Measurements from ENCODE around the gene PITPNM3.

DNA sequence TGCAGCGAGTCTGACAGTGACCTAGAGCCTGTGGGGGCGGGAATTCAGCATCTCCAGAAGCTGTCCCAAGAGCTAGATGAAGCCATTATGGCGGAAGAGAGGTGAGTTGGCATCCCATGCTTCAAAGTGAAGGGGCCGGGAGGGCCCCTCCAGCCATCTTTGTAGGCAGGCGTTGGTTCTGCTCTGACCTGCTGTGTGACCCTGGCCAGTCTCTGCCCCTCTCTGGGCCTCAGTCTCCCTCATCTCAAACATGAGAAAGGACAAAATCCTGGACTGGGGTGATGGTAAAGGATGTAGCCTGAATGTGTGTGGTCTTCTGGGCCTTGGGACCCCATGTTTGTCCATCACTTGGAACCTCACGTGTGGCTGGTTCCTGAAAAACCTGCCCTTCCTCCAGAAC is 107.0 kb downstream of the PITPNM3 start:
- TF ChIP-seq CTCF (IDR thresholded peaks at IDR 0.05) (no peak), EP300 (IDR thresholded peaks at IDR 0.05) (no peak), POLR2A (IDR thresholded peaks at IDR 0.05) (no peak)
